Duodenal mucosa (tissue), 2 donors: ENCODE measurements around the gene NPIPB2.
"Not testable (repeated sequence)": the region's sequence is repeated elsewhere in the genome, so short reads cannot be mapped to it uniquely, and the experiment has no call there.

Source experiments
- H3K27ac ChIP-seq: one replicate; pipeline ENCODE4 v1.7.0; 2013; ENCODE audit warnings: low read depth, low read length
- H3K27me3 ChIP-seq, 2 donors: one replicate each; pipeline ENCODE4 v1.7.0; 2013; ENCODE audit warnings: low read length in 2 of 2, control low read depth in 1 of 2; ENCODE audit not compliant: insufficient read depth in 2 of 2, control insufficient read depth in 1 of 2
- H3K36me3 ChIP-seq, 2 donors: one replicate each; pipeline ENCODE4 v1.7.0; 2013; ENCODE audit warnings: low read length in 2 of 2, control low read depth in 1 of 2; ENCODE audit not compliant: insufficient read depth in 2 of 2, control insufficient read depth in 1 of 2
- H3K4me1 ChIP-seq, 2 donors: one replicate each; pipeline ENCODE4 v1.7.0; 2013; ENCODE audit warnings: low read length in 2 of 2, control low read depth in 1 of 2; ENCODE audit not compliant: insufficient read depth in 2 of 2, control insufficient read depth in 1 of 2
- H3K4me3 ChIP-seq, 2 donors: one replicate each; pipeline ENCODE4 v1.7.0; 2013; ENCODE audit warnings: low read length in 2 of 2, low read depth in 1 of 2
- H3K9ac ChIP-seq, 2 donors: one replicate each; pipeline ENCODE4 v1.7.0; 2013; ENCODE audit warnings: low read length in 2 of 2, low read depth in 1 of 2
- H3K9me3 ChIP-seq, 2 donors: one replicate each; pipeline ENCODE4 v1.7.0; 2013; ENCODE audit warnings: low read length in 2 of 2, control low read depth in 1 of 2; ENCODE audit not compliant: control insufficient read depth in 1 of 2

The NPIPB2 gene

GRCh38 chr16:11962457-11962856 lies 20.6 kb upstream of the NPIPB2 start:
- H3K9me3 ChIP-seq, H3K4me3 ChIP-seq, H3K27ac ChIP-seq, H3K9ac ChIP-seq, H3K27me3 ChIP-seq, H3K36me3 ChIP-seq, H3K4me1 ChIP-seq: not testable (repeated sequence)

DNA sequence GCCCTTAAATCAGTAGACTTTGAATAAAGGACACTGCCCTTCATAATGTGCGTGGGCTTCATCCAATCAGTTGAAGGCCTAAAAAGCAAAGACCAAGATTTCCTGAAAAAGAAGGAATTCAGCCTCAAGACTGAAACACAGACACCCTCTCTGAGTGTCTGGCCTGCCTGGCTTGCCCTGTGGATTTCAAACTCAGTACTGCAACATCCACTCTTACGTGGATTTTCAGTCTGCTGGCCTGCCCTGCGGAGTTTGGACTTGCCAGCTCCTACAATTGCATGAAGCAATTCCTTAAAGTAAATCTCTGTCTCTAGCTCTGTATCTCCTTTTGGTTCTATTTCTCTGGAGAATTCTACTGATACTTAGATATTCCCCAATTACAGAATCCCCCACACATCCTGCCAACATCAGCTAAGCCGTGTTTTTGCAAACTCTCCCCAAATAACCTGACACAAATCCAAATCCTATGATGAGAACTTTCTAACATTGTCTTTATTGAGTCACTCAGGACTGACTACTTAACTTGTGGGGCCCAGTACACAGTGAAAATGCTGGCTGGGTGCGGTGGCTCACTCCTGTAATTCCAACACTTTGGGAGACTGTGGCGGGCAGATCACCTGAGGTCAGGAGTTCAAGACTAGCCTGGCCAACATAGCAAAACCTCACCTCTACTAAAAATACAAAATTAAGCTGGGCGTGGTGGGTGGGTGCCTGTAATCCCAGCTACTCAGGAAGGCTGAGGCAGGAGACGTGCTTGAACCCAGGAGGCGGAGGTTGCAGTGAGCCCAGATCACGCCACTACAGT lies 15.9 kb upstream of the NPIPB2 start:
- H3K9ac ChIP-seq: no peak overlapping the region
- H3K27ac ChIP-seq: no peak overlapping the region
- no peaks in the 10 kb centered on the region for H3K9me3 ChIP-seq
- H3K27me3 ChIP-seq: no peaks in the 10 kb centered on the region
- H3K4me3 ChIP-seq: no peak overlapping the region
- no peaks in the 10 kb centered on the region for H3K4me1 ChIP-seq
- no peaks in the 10 kb centered on the region for H3K36me3 ChIP-seq

DNA sequence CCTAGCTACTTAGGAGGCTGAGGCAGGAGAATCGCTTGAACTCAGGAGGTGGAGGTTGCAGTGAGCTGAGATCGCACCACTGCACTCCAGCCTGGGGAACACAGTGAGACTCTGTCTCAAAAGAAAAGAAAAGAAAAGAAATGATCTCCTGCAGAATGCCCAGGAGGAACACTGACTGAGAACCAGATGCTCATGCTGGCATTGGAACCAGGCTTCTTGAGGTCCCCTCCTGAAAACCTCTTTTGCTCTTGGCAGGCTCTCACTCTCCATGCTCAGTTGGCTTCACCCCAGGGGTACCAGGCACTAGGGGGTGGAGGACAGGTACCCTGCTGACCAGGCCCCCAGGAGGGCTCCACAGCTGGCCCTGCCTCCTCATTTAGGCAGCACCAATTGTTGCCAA lies 14.7 kb upstream of the NPIPB2 start:
- H3K4me3 ChIP-seq: no peak overlapping the region
- no peaks in the 10 kb centered on the region for H3K27me3 ChIP-seq
- H3K9me3 ChIP-seq: no peaks in the 10 kb centered on the region
- no peak overlapping the region for H3K27ac ChIP-seq
- H3K36me3 ChIP-seq: no peaks in the 10 kb centered on the region
- H3K9ac ChIP-seq: no peak overlapping the region
- H3K4me1 ChIP-seq: no peaks in the 10 kb centered on the region

DNA sequence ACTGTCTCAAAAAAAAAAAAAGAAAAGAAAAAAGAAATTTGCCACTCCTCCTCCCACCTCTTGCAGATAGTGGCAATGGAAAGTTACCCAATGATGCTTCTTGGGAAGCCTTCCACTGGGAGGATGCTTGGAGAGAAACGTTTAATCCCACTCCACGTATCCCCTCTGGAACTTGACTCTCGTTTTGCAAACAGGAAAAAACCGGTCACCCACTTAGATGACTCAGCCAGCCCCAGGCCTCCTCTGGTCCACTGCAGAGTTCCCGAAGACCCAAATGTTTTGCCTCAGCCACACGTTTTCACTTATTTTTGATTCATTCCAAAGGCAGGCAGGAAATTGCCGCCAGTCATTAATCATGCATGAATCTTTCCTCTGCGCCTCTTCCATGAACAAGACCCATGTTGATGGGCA lies 13.9 kb upstream of the NPIPB2 start:
- no peak overlapping the region for H3K27ac ChIP-seq
- no peaks in the 10 kb centered on the region for H3K36me3 ChIP-seq
- no peaks in the 10 kb centered on the region for H3K4me1 ChIP-seq
- no peak overlapping the region for H3K4me3 ChIP-seq
- H3K9me3 ChIP-seq: no peaks in the 10 kb centered on the region
- H3K9ac ChIP-seq: no peak overlapping the region
- H3K27me3 ChIP-seq: no peaks in the 10 kb centered on the region

GRCh38 chr16:11953576-11953975 lies 11.7 kb upstream of the NPIPB2 start:
- not testable (repeated sequence) for H3K9me3 ChIP-seq

GRCh38 chr16:11950388-11950787 lies 8.5 kb upstream of the NPIPB2 start:
- Histone ChIP-seq H3K36me3 (no peaks in the 10 kb centered on the region), H3K27ac (no peak overlapping the region), H3K27me3 (no peaks in the 10 kb centered on the region), H3K4me3 (no peak overlapping the region), H3K9me3 (no peaks in the 10 kb centered on the region), H3K4me1 (no peaks in the 10 kb centered on the region), H3K9ac (no peak overlapping the region)

More at GRCh38 chr16:11953576-11953975, 11.7 kb upstream of the NPIPB2 start:
- H3K27me3 ChIP-seq, H3K36me3 ChIP-seq, H3K9ac ChIP-seq, H3K4me1 ChIP-seq, H3K4me3 ChIP-seq, H3K27ac ChIP-seq: not testable (repeated sequence)

DNA sequence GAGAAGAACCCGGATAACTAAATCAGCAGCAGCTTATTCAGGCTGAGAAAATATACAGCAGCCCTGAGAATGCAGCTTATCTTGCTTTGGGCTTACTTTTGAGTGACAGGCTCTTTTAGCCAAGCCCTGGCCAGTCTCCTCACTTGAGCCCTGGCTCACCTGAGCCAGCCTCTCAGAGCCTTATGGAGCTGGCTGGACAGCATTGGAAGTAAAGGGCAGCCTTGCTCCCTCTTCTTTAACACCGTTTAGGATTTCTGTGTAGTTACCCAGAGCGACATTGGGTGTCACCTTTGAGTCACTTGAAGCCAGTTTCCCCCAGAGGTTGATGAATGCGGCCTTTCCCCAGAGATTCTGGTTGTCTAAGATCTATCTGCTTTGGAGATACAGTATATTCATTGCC lies 7.7 kb upstream of the NPIPB2 start:
- Histone ChIP-seq H3K27me3 (no peaks in the 10 kb centered on the region), H3K4me1 (no peaks in the 10 kb centered on the region), H3K27ac (no peak overlapping the region), H3K9ac (no peak overlapping the region), H3K36me3 (no peaks in the 10 kb centered on the region), H3K9me3 (no peaks in the 10 kb centered on the region), H3K4me3 (no peak overlapping the region)

GRCh38 chr16:11948819-11949218 lies 7.0 kb upstream of the NPIPB2 start:
- Histone ChIP-seq H3K4me3 (no peak overlapping the region), H3K4me1 (no peaks in the 10 kb centered on the region), H3K9ac (no peak overlapping the region), H3K36me3 (no peaks in the 10 kb centered on the region), H3K27ac (no peak overlapping the region), H3K9me3 (no peaks in the 10 kb centered on the region), H3K27me3 (no peaks in the 10 kb centered on the region)

DNA sequence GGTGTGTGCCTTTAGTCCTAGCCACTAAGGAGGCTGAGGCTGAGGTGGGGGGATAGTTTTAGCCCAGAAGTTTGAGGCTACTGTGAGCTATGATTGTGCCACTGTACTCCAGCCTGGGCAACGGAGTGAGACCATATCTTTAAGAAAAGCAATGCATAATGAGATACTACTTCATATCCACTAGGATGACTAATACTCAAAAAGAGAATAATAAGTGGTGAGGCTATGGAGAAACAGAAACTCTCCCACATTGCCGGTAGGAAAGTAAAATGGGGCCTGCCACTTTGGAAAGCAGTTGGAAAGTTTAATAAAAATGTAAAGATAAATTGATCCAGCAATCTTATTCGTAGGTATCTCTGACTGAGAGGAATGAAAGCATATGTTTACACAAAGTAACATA lies 4.6 kb upstream of the NPIPB2 start:
- Histone ChIP-seq H3K9ac (no peak overlapping the region), H3K4me1 (no peaks in the 10 kb centered on the region), H3K36me3 (no peaks in the 10 kb centered on the region), H3K27ac (no peak overlapping the region), H3K27me3 (no peaks in the 10 kb centered on the region), H3K4me3 (no peak overlapping the region), H3K9me3 (no peaks in the 10 kb centered on the region)

DNA sequence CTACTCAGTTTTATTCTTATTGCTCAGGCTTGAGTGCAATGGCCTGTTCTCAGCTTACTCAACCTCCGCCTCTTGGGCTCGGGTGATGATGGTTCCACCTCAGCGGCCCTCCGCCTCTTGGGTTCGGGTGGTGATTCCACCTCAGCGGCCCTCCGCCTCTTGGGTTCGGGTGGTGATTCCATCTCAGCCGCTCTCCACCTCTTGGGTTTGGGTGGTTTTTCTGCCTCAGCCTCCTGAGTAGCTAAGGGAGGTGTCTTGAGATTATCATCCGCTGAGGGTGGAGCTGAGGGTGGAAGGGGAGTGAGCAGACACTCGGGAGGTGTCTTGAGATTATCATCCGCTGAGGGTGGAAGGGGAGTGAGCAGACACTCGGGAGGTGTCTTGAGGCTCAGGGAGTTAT lies 14.5 kb downstream of the NPIPB2 start:
- H3K4me3 ChIP-seq, H3K27ac ChIP-seq, H3K9me3 ChIP-seq, H3K27me3 ChIP-seq, H3K4me1 ChIP-seq, H3K36me3 ChIP-seq, H3K9ac ChIP-seq: not testable (repeated sequence)

DNA sequence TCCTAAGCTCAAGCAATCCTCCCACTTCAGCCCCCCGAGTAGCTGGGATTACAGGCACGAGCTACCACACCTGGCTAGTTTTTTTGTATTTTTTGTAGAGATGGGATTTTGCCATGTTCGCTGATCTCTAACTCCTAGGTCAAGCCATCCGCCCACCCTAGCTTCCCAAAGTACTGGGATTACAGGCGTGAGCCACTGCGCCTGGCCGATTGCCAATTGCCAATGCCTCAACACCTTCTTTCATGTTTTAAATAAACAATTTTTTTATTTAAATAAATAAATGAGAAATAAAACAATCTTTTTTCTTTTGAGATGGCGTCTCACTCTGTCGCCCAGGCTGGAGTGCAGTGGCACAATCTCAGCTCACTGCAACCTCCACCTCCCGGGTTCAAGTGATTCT lies 17.8 kb downstream of the NPIPB2 start:
- H3K27ac ChIP-seq, H3K36me3 ChIP-seq, H3K4me3 ChIP-seq, H3K9ac ChIP-seq, H3K27me3 ChIP-seq, H3K9me3 ChIP-seq, H3K4me1 ChIP-seq: not testable (repeated sequence)
